SK-N-SH treated with all-trans-retinoic acid at 6 μM for 48 hours (cell line): ENCODE measurements around the gene CSRP1.

Experiments
- ATAC-seq: fragments of 200-7000 bp; cut with Tn5 transposase; 3 replicates; pipeline ENCODE4 v1.9.1; 2020; ENCODE audit warnings: mild to moderate bottlenecking, moderate library complexity
- ARNTL ChIP-seq: fragments of 450-650 bp; formaldehyde crosslinking; IDR thresholded peaks from 2 replicates; pipeline ENCODE4 v1.5.0; 2020; ENCODE audit warnings: low read depth, mild to moderate bottlenecking, moderate library complexity, borderline replicate concordance
- BACH2 ChIP-seq: fragments of 250-450 bp; sonication (Bioruptor Pico); IDR thresholded peaks from 2 replicates; pipeline ENCODE4 v1.9.0; 2021; ENCODE audit warnings: mild to moderate bottlenecking, borderline replicate concordance
- CREB5 ChIP-seq: fragments of 250-450 bp; sonication (Bioruptor Pico); IDR thresholded peaks from 2 replicates; pipeline ENCODE4 v1.5.1; 2020; ENCODE audit warnings: low read depth, mild to moderate bottlenecking, moderate library complexity
- CSDC2 ChIP-seq: fragments of 250-450 bp; sonication (Bioruptor Pico); IDR thresholded peaks from 2 replicates; pipeline ENCODE4 v1.5.0; 2020; ENCODE audit warnings: mild to moderate bottlenecking, moderate library complexity
- CSRNP3 ChIP-seq: fragments of 250-450 bp; sonication (Bioruptor Pico); IDR thresholded peaks from 2 replicates; pipeline ENCODE4 v1.5.1; 2021; ENCODE audit warnings: mild to moderate bottlenecking, moderate library complexity
- GLIS3 ChIP-seq: fragments of 250-450 bp; sonication (Bioruptor Pico); IDR thresholded peaks from 2 replicates; pipeline ENCODE4 v1.5.0; 2020; ENCODE audit warnings: mild to moderate bottlenecking, moderate library complexity
- OSR1 ChIP-seq: fragments of 250-450 bp; sonication (Bioruptor Pico); IDR thresholded peaks from 2 replicates; pipeline ENCODE4 v1.8.0; 2022; ENCODE audit warnings: moderate library complexity, mild to moderate bottlenecking, inconsistent platforms
- PATZ1 ChIP-seq: fragments of 250-450 bp; sonication (Bioruptor Pico); IDR thresholded peaks from 2 replicates; pipeline ENCODE4 v1.8.0; 2020; ENCODE audit warnings: mild to moderate bottlenecking, moderate library complexity, borderline replicate concordance
- POU6F1 ChIP-seq: fragments of 250-450 bp; sonication (Bioruptor Pico); IDR thresholded peaks from 2 replicates; pipeline ENCODE4 v1.8.0; 2021; ENCODE audit warnings: low read depth, mild to moderate bottlenecking, moderate library complexity, borderline replicate concordance
- PPARA ChIP-seq: fragments of 250-450 bp; sonication (Bioruptor Pico); IDR thresholded peaks from 2 replicates; pipeline ENCODE4 v1.5.0; 2020; ENCODE audit warnings: mild to moderate bottlenecking, borderline replicate concordance
- RARB ChIP-seq: fragments of 250-450 bp; sonication (Bioruptor Pico); IDR thresholded peaks from 2 replicates; pipeline ENCODE4 v1.8.0; 2021; ENCODE audit warnings: mild to moderate bottlenecking, moderate library complexity
- ZC3H10 ChIP-seq: fragments of 250-450 bp; sonication (Bioruptor Pico); IDR thresholded peaks from 2 replicates; pipeline ENCODE4 v1.5.1; 2021; ENCODE audit warnings: mild to moderate bottlenecking, moderate library complexity
- ZFP3 ChIP-seq: fragments of 250-450 bp; sonication (Bioruptor Pico); IDR thresholded peaks from 2 replicates; pipeline ENCODE4 v1.5.0; 2020; ENCODE audit warnings: mild to moderate bottlenecking, moderate library complexity
- ZNF565 ChIP-seq: fragments of 450-650 bp; formaldehyde crosslinking; conservative IDR thresholded peaks from 2 replicates; pipeline ENCODE4 v1.5.0; 2020; ENCODE audit warnings: low read depth, mild to moderate bottlenecking, moderate library complexity
- ZNF70 ChIP-seq: fragments of 450-650 bp; formaldehyde crosslinking; IDR thresholded peaks from 2 replicates; pipeline ENCODE4 v1.5.0; 2020; ENCODE audit warnings: mild to moderate bottlenecking, moderate library complexity
- ZNF8 ChIP-seq: fragments of 450-650 bp; formaldehyde crosslinking; IDR thresholded peaks from 2 replicates; pipeline ENCODE4 v1.5.0; 2020; ENCODE audit warnings: mild to moderate bottlenecking, moderate library complexity

CSRP1 gene

GRCh38 chr1:201539561-201540431, 32.9 kb upstream of the CSRP1 start:
- TF ChIP-seq ZFP3 (CRISPR knock-in tag) (peak; percentile 12; the same call in 1 of the 2 replicates), ZNF565 (CRISPR knock-in tag) (no peak)
- TF ChIP-seq, all 23 proteins: peak for 1
- ATAC-seq: peak; percentile 46

- ATAC-seq: peak; percentile 72
- TF ChIP-seq POU6F1 (CRISPR knock-in tag) (no peak), ZFP3 (CRISPR knock-in tag) (0 out of 2 replicates have a peak, but pooled peaks have one; percentile 19), GLIS3 (CRISPR knock-in tag) (no peak), ZC3H10 (CRISPR knock-in tag) (peak; percentile 37; the same call in 1 of the 2 replicates), BACH2 (CRISPR knock-in tag) (no peak)
Observed at GRCh38 chr1:201538612-201539551, 32.0 kb upstream of the CSRP1 start, which contains the start of gene NAV1. TSS of gene NAV1 (plus strand) at chr1:201539127. CDS start at chr1:201622885, 83,758 bp downstream.

GRCh38 chr1:201537891-201538611, 31.1 kb upstream of the CSRP1 start:
- ATAC-seq: peak; percentile 0; the same call in 1 of the 3 replicates
- no peak for TF ChIP-seq PATZ1 (CRISPR knock-in tag)
- TF ChIP-seq BACH2 (CRISPR knock-in tag): no peak
- no peak for TF ChIP-seq GLIS3 (CRISPR knock-in tag)
- no peak for TF ChIP-seq ZNF8 (CRISPR knock-in tag)
- no peak for TF ChIP-seq RARB (CRISPR knock-in tag)
- TF ChIP-seq POU6F1 (CRISPR knock-in tag): no peak
- TF ChIP-seq CSRNP3 (CRISPR knock-in tag): no peak
- TF ChIP-seq PPARA (CRISPR knock-in tag): no peak

- ATAC-seq: no peak
- TF ChIP-seq ZFP3 (CRISPR knock-in tag) (no peak), PPARA (CRISPR knock-in tag) (no peak), OSR1 (CRISPR knock-in tag) (no peak), CSDC2 (CRISPR knock-in tag) (no peak)
Observed at GRCh38 chr1:201537467-201537866, 30.5 kb upstream of the CSRP1 start.

- TF ChIP-seq CSRNP3 (CRISPR knock-in tag) (no peak), OSR1 (CRISPR knock-in tag) (no peak), CREB5 (no peak), ZFP3 (CRISPR knock-in tag) (no peak), ZNF8 (CRISPR knock-in tag) (no peak), CSDC2 (CRISPR knock-in tag) (no peak), ZNF70 (no peak), ARNTL (CRISPR knock-in tag) (no peak)
- no peak for ATAC-seq
Observed at GRCh38 chr1:201537028-201537427, 30.1 kb upstream of the CSRP1 start.
